HG02763 (cell line): ENCODE data around the gene ELAVL2.

Experiments
- ATAC-seq: cut with Tn5 transposase; IDR thresholded peaks from one replicate; pipeline ENCODE4 v1.9.1; 2021; ENCODE audit warnings: mild to moderate bottlenecking, moderate library complexity; ENCODE audit not compliant: unreplicated experiment

ELAVL2 gene

GRCh38 chr9:23665635-23666034 lies 160.4 kb downstream of the ELAVL2 start:
- ATAC-seq, result no peak

- ATAC-seq, result no peak
Observed at GRCh38 chr9:23665051-23665450, 161.0 kb downstream of the ELAVL2 start.

DNA sequence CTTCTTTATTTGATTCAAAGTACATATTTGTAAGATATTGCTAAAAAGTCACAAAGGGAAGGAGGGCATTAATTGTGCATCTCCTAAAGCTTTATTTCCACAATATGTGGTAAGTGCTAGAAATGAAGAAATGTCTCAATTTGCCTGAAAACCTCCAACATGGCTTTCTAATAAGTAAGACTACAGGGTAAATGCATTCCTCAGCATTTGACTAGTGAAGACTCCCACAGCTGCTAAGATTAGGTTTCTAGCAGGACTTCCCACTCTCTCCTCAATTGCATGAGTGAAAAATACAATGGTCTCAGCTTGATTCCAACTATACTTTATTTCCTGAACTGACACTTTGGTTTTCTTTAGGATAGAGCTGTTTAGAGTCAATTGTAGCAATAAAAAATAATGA lies 162.1 kb downstream of the ELAVL2 start:
- ATAC-seq, result no peak

DNA sequence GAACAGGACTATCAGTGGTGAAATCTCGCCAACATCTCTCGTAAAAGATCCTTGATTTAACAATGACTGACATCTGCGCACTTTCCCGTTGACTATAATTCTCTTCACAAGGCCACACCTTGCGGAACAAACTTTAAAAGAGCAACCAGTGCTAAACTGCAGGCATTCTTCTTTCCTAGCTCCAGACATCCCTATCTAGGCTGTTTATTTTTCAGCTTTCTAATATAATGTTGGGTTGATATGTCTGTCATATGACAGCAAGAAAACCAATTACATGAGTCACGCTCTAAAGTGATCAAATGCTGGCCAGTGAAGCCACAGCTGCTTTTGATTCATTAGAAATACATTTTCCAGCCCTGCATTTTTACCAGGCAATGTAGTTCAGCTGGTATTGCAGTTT lies 162.5 kb downstream of the ELAVL2 start:
- no peak for ATAC-seq

- ATAC-seq, result no peak
Observed at GRCh38 chr9:23663125-23663524, 162.9 kb downstream of the ELAVL2 start.

- ATAC-seq, result no peak
Observed at GRCh38 chr9:23662320-23662719, 163.7 kb downstream of the ELAVL2 start.

- no peak for ATAC-seq
Observed at GRCh38 chr9:23659346-23660006, 166.6 kb downstream of the ELAVL2 start.

DNA sequence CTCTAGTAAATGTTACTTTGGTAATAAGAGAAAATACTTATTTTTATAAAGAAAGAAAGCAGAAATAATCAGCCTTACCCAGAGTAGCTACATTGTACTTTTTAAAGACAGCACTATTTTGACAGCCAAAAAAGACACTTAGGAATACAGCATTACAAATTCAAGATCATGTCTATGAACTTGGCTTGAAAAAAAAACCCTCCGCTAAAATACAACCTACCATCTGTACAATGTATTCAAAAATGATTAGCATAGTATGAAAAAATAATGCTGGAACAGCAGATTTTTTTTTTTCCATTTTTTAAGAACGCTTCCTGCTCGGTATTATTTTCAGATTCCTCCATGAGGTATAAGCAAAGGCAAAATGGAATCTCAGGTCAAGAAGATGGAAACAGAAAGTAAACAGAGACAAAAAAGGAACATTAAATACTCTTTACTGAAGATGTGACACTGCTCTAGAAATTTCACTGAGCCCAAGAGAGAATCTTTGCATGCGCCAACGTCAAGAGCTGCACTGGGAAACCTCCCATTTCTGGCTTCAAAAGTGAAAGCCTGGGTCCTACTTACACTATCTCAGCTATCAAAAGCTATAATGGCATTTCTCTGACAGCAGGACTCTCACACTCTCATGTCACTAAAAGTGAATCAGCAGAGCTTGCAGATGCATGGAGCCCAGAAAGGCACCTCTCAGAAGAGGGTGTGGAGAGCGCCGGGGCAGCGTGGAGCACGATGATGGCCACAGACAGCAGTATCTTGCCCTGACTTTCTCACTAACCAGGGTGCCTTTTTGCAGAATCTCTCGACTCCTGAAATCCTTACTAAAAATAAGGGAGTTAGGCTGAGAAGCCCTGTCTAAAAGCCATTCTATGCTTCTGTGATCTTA lies 167.4 kb downstream of the ELAVL2 start:
- no peak for ATAC-seq

- ATAC-seq, result no peak
Observed at GRCh38 chr9:23651051-23651450, 175.0 kb downstream of the ELAVL2 start.

DNA sequence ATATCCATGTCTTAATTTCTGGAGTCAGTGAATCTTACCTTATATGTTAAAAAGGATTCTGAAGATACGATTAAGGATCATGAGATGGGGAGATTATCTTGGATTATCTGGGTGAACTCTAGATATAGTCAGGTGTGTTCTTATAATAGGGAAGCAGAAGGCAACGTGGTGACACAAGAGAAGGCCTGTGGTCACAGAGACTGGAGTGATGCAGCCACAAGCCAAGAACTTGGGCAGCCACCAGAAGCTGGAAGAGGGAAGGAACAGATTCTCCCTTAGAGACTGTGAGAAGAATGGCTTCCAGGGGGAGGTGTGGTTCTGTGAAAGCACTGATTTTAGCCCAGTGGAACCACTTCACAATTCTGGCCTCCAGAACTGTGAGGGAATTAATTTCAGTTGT lies 177.4 kb downstream of the ELAVL2 start:
- ATAC-seq, result no peak

DNA sequence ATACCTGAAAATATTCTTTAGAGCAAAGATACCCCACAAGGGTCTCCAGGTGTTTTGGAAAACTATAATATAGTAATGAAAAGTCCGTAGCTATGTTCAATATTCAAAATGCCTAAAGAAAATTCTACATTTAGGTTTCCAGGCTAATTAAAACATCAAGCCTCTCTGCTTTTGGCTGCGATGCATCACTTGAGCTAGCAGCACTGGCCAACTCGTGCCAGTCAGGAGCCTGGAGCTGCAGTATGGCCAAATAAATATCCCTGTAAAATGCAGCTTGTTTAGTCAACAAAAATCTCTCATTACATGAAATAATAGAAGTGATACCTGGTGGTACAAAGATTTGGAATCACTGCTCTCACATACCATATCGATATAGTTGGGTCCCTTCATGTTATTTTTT lies 181.1 kb downstream of the ELAVL2 start:
- ATAC-seq, result no peak

- ATAC-seq, result no peak
Observed at GRCh38 chr9:23644326-23644725, 181.7 kb downstream of the ELAVL2 start.

DNA sequence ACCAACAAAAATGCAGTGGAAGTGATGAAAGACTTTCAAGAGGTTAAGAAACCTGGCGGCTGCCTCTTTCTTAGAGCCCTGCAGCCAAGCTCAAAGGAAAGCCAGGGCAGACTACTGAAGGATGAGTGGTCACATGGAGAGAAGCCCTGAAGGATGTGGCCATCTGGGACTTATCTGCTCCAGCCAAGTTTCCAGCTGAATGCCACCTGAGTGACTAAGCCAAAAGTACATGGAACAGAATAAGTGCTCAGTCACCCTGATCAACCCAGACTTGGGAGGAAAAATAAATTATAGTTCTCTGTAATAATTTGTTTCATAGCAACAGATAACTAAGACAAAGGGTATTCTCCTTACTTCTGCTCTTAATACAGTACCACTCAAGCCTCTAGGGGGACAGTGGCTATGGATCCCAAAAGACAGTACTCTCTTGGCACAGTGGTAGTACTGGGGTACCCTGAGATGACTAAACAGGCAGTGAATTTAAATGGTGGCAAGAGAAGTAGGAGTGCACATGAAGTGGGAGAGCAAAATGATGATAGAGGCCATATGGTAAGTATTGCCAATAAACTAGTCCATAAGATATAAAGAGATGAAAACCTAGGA lies 182.3 kb downstream of the ELAVL2 start:
- ATAC-seq, result no peak
